ENCODE results near the gene SLC9A9. TPM values are rescaled to one million over a fixed set of nuclear protein-coding genes. Genes with fewer than 3 reads are reported as not detected.

SLC9A9 gene
- polyA plus RNA-seq, 1 of the 3 experiments (the other 2 are of a cell fraction): 0.05 TPM

GRCh38 chr3:143356839-143357238 lies 491.4 kb downstream of the SLC9A9 start:
- DNase-seq: no peak
- no peak overlapping the region for H2AFZ ChIP-seq (ENCODE audit: low read depth)
- H3F3A ChIP-seq (replicated peaks; ENCODE audit: insufficient read depth): no peaks in the 10 kb centered on the region
- H3K9ac ChIP-seq: no peak overlapping the region
- no peak overlapping the region for H3K27ac ChIP-seq (ENCODE audit: low read depth in 2 of 2, low read length in 1 of 2)
- no peaks in the 10 kb centered on the region for H3K36me3 ChIP-seq (replicated peaks in 1 of 2; ENCODE audit: control insufficient read depth in 1 of 2, insufficient read depth in 2 of 2, low read length in 1 of 2)
- 14% methylated on average over 1 of the region's 1 CpG for WGBS (ENCODE audit: low lambda C conversion rate)
- H3K4me3 ChIP-seq (ENCODE audit: low read depth in 2 of 2, low read length in 1 of 2): no peak overlapping the region
- H3K9me3 ChIP-seq: no peaks in the 10 kb centered on the region
- ChIA-PET CTCF (no interaction called here), POLR2A (no interaction called here)
- H3K27me3 ChIP-seq (ENCODE audit: insufficient read depth): no peaks in the 10 kb centered on the region
- TF ChIP-seq, protein P1, sequence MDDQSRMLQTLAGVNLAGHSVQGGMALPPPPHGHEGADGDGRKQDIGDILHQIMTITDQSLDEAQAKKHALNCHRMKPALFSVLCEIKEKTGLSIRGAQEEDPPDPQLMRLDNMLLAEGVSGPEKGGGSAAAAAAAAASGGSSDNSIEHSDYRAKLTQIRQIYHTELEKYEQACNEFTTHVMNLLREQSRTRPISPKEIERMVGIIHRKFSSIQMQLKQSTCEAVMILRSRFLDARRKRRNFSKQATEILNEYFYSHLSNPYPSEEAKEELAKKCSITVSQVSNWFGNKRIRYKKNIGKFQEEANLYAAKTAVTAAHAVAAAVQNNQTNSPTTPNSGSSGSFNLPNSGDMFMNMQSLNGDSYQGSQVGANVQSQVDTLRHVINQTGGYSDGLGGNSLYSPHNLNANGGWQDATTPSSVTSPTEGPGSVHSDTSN (IDR thresholded peaks at IDR 0.05): no peak
- no peak for TF ChIP-seq GABPA (IDR thresholded peaks at IDR 0.05; ENCODE audit: low read depth)
- TF ChIP-seq FOSL2 (IDR thresholded peaks at IDR 0.05; ENCODE audit: borderline replicate concordance, low read depth): no peak
- no peak for TF ChIP-seq MXI1 (IDR thresholded peaks at IDR 0.05; ENCODE audit: low read depth, low read length)
- TF ChIP-seq TAF1 (IDR thresholded peaks at IDR 0.05; ENCODE audit: borderline replicate concordance, low read depth, low read length): no peak
- TF ChIP-seq SMC3 (IDR thresholded peaks at IDR 0.05; ENCODE audit: low read depth, low read length): no peak
- TF ChIP-seq, protein P2, sequence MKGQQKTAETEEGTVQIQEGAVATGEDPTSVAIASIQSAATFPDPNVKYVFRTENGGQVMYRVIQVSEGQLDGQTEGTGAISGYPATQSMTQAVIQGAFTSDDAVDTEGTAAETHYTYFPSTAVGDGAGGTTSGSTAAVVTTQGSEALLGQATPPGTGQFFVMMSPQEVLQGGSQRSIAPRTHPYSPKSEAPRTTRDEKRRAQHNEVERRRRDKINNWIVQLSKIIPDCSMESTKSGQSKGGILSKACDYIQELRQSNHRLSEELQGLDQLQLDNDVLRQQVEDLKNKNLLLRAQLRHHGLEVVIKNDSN (IDR thresholded peaks at IDR 0.05; ENCODE audit: borderline replicate concordance, low read depth): no peak
- TF ChIP-seq RXRA (IDR thresholded peaks at IDR 0.05; ENCODE audit: borderline replicate concordance, low read depth): no peak
- TF ChIP-seq RAD21 (IDR thresholded peaks at IDR 0.05; ENCODE audit: low read length): no peak
- no peak for TF ChIP-seq GATA2 (CRISPR knock-in tag; IDR thresholded peaks at IDR 0.05)
- TF ChIP-seq CHD2 (IDR thresholded peaks at IDR 0.05; ENCODE audit: low read length, partially characterized antibody): no peak
- TF ChIP-seq USF2 (IDR thresholded peaks at IDR 0.05; ENCODE audit: borderline replicate concordance, low read depth, low read length): no peak
- TF ChIP-seq MEF2A (IDR thresholded peaks at IDR 0.05; ENCODE audit: borderline replicate concordance, low read depth): no peak
- no peak for TF ChIP-seq POLR2AphosphoS5 (IDR thresholded peaks at IDR 0.05; ENCODE audit: low read depth, low read length)
- no peak for TF ChIP-seq SIN3A (IDR thresholded peaks at IDR 0.05; ENCODE audit: borderline replicate concordance, low read depth, low read length)
- H3K79me2 ChIP-seq (ENCODE audit: insufficient read depth): no peaks in the 10 kb centered on the region
- no peaks in the 10 kb centered on the region for H4K20me1 ChIP-seq (ENCODE audit: insufficient read depth)
- no peak overlapping the region for H3K4me2 ChIP-seq
- H3K4me1 ChIP-seq (ENCODE audit: control insufficient read depth in 1 of 2, insufficient read depth in 2 of 2, low read depth in 1 of 2, low read length in 1 of 2): no peaks in the 10 kb centered on the region
- H3K9me2 ChIP-seq: no peaks in the 10 kb centered on the region

- Histone ChIP-seq H3K9me3 (no peaks in the 10 kb centered on the region), H3K27ac (ENCODE audit: low read depth in 2 of 2, low read length in 1 of 2) (no peak overlapping the region), H3K36me3 (replicated peaks in 1 of 2; ENCODE audit: control insufficient read depth in 1 of 2, insufficient read depth in 2 of 2, low read length in 1 of 2) (no peaks in the 10 kb centered on the region), H3K4me3 (ENCODE audit: low read depth in 2 of 2, low read length in 1 of 2) (no peak overlapping the region), H3K4me2 (no peak overlapping the region), H3K79me2 (ENCODE audit: insufficient read depth) (no peaks in the 10 kb centered on the region), H3K4me1 (ENCODE audit: control insufficient read depth in 1 of 2, insufficient read depth in 2 of 2, low read depth in 1 of 2, low read length in 1 of 2) (no peaks in the 10 kb centered on the region), H3K27me3 (ENCODE audit: insufficient read depth) (no peaks in the 10 kb centered on the region), H3K9ac (no peak overlapping the region), H4K20me1 (ENCODE audit: insufficient read depth) (no peaks in the 10 kb centered on the region), H2AFZ (ENCODE audit: low read depth) (no peak overlapping the region), H3K9me2 (no peaks in the 10 kb centered on the region), H3F3A (replicated peaks; ENCODE audit: insufficient read depth) (no peaks in the 10 kb centered on the region)
- ChIA-PET CTCF (interaction anchor here (0.7 kb wide), 1 partner anchor 421 kb away, joined by 3 read pairs; no protein-coding TSS in a partner anchor), POLR2A (no interaction called here)
- DNase-seq: no peak
- WGBS (ENCODE audit: low lambda C conversion rate): 11% methylated on average over 1 of the region's 1 CpG
- TF ChIP-seq NRF1 (IDR thresholded peaks at IDR 0.05; ENCODE audit: low read depth, low read length) (no peak), CHD2 (IDR thresholded peaks at IDR 0.05; ENCODE audit: low read length, partially characterized antibody) (no peak), SIN3A (IDR thresholded peaks at IDR 0.05; ENCODE audit: borderline replicate concordance, low read depth, low read length) (no peak)
Observed at GRCh38 chr3:143354342-143354741, 493.9 kb downstream of the SLC9A9 start.

Data from SK-N-SH (cell line).